ENCODE results near the gene PDE11A.
"Not testable (repeated sequence)": the region's sequence is repeated elsewhere in the genome, so short reads cannot be mapped to it uniquely, and the experiment has no call there.

The PDE11A gene

DNA sequence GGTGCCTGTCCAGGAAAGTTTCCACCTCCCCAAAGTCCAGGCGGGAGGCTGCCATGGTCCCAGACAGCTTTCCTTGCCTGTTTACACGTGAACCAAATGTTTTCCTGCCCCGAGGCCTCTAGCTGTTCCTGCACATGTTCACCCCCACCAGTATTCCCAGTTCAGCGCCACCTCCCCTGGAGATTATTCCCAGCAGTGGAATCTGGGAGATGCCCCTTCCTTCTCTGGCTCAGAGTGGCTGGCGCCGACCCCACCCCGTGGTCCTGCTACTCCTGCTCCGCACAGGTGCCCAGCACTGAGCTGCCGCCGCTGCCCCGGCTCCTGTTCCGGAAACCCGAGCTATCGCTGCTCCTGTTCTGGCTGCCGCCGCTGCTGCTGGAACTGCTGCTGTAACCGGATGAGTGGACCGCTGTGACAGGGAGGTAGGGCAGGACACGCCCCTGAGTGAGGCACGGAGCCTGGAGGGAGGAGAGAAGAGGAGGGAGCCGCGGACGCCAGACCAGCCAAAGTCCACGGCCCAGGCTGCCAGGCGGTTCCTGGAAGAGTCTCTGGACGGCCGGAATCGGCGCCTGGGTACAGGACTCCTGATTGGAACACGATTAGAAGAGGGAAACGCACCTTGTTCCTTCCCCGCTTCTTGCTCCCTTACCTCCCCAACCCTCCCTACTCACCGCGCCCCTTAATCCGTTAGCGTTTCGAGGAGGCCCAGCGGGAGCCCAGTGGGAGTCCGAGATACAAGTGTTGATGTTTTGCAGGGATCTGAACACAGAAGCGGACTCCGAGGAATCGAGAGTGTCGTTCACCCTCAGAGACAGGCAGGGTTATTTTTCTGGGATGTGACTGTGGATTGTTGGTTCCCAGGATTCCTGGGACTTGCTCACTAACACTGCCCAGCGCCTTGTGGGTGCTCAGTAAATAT lies at the start of gene PDE11A:
Gene PDE11A (minus strand): TSS at position 395 of the 919 bp plus-strand sequence. CDS start 340 bp downstream, at position 55.
- no peak for DNase-seq (ENCODE audit: low read depth)

DNA sequence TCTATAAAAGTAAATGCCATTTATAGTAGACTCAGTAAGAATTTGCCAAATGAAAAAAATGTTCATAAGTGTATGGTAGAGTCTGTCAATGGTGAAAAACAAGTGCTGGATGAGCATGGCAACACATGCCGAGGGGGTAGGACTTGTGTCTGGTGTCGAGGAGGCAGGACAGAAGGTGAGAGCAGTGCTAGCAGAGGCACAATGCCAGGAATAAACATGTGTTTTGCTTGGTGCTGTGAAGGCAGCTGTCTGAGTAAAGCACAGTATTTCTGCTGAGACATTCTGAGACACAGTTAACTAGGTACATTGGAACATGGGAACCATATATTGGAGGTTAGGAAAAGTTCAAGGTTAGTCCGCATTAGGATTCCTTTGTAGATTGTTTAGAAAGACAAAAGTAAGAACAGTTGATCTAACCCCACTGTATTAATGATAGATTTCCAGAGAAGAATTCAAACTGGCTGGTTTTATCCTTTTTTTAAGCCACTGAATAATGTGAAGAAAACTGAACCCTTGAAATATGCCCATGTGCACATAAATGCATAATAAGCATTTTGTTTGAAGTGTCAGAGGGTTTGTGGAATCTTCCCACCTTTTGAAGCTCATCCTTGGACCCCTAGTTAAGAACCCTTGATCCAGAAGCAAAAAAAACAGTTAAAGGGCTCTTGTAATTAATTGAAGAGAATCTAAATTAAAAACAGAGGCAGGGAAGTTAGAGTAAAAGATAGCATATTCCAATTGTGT lies 46.8 kb upstream of the PDE11A start:
- no peak for DNase-seq (ENCODE audit: low read depth)

GRCh38 chr2:178117725-178118124 lies 45.1 kb upstream of the PDE11A start:
- no peak for DNase-seq (ENCODE audit: low read depth)

DNA sequence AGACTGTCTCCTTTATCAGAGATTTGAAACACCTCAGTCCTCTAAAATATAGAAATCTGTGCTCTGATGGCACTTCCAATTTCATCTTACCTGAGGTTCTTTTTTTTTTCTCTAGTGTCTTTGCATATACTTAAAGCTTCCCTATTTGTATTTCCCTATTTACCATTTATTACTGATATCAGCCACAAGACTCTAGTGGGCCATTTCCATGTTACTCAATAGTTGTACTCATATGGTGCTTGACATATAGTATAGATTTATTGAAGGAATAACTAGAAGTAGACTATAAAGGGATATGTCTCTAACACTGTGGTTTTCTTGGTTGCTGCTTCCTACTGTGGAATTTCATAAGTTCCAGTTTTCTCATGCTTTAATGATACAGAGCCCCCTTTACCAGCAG lies 42.7 kb upstream of the PDE11A start:
- DNase-seq (ENCODE audit: low read depth) = no peak

- no peak for DNase-seq (ENCODE audit: low read depth)
Measured at GRCh38 chr2:178114462-178114861, 41.9 kb upstream of the PDE11A start.

- peak; percentile 74 for DNase-seq (ENCODE audit: low read depth)
Measured at GRCh38 chr2:178112202-178113152, 39.9 kb upstream of the PDE11A start, which contains the start of gene RBM45. Gene RBM45 (plus strand): TSS chr2:178112437. CDS start chr2:178112547, 110 bp downstream.

- no peak for DNase-seq (ENCODE audit: low read depth)
Measured at GRCh38 chr2:178111743-178112142, 39.2 kb upstream of the PDE11A start.

DNA sequence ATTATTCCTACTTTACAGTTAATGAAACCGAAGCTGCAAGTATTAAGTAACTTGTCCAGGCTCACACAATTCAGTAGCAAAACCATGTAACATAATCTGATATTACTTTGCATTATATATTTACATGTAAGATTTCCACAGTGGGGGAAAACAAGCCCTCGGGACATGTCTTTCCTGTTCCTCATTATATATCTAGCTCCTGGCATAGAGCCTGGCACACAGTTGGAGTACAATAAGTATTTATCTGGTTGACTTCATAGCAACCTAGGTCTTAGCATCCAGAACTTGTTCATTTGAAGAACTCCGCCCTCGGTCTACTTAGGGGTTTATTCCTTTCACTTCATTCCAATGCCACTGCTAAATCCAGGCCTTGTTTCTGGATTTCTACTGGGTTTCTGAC lies 38.1 kb upstream of the PDE11A start:
- DNase-seq (ENCODE audit: low read depth) = no peak

- DNase-seq (ENCODE audit: low read depth) = no peak
Measured at GRCh38 chr2:178109813-178110212, 37.2 kb upstream of the PDE11A start.

DNA sequence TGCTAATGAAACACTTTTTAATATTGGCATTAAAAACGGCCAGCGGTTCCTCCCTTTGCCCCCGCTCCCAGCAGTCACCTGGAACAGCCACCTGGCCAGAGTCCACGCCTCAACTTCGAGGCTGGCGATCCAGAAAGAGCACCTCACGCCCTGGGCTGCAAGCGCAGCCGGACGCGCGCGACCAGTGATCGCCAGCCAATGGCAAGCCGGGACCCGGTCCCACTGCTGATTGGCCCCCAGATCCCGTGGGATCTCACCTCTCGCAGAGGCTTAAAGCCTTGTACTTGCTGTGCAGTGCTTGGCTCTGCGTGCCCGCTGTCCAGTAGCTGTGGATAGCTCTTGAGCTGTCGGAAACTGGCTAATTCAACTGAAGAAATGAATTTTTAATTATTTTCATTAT lies 35.6 kb upstream of the PDE11A start:
- DNase-seq (ENCODE audit: low read depth) = no peak

DNA sequence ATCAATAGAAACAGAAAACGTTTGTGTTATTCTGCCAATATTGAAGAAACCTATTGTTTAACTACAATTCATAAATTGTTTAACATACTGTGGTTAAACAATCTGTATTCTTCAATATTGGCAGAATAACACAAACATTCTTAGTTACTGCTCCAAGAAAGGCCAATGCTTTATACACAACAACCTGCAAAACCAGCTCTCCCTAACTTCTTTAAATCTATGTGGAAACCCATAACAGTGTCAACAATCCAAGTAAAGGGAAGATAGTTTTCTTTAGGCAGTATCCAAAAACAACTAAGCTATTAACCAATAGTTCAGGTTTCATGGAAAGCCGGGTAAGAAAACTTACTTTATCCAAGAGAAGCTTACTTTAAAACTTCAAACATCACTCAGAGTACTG lies 33.5 kb upstream of the PDE11A start:
- DNase-seq (ENCODE audit: low read depth) = no peak

DNA sequence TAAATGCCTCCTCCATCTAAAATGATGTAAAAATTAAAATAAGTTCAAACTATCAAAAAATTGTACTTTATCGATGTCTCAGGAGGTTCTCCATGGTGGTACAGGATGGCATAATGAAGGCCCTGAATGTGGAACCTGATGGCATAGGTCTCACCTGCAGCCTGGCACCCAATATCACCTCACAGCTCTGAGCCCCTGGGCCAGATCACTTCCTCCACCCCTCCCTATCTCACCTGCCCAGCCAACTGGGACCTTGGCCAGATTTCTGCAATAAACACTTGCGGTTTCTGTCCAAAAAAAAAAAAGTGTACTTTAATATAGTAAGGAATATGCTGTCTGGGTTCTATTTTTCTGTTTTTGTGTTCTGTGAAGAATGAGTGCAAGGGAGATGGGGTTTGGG lies 33.0 kb upstream of the PDE11A start:
- no peak for DNase-seq (ENCODE audit: low read depth)

GRCh38 chr2:178101321-178102079 lies 28.9 kb upstream of the PDE11A start:
- DNase-seq (ENCODE audit: low read depth) = no peak

- DNase-seq (ENCODE audit: low read depth) = no peak
Measured at GRCh38 chr2:178093471-178093870, 20.9 kb upstream of the PDE11A start.

DNA sequence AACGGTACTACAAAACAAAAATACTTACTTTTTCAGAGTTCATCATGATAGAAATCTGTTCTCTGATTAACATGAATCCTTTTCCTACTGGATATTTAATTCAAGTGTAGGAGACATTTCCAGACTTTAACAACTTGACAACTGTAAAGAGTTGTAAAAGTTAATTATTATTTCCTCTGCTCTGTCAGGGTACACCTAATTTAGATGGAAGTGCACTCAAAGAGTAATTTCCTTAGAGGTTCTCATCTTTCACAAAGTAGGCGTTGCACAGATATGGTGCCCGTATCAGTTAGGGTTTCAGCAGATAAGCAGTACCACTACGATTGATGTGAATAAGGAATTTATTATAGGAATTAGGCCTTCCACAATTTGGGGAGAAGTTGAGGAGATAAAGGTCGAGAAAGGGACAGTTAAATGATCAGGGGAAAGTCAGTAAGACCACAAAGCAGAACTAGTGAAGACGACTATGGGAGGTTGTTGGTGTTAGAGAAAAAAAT lies 16.2 kb upstream of the PDE11A start:
- DNase-seq (ENCODE audit: low read depth) = no peak

DNA sequence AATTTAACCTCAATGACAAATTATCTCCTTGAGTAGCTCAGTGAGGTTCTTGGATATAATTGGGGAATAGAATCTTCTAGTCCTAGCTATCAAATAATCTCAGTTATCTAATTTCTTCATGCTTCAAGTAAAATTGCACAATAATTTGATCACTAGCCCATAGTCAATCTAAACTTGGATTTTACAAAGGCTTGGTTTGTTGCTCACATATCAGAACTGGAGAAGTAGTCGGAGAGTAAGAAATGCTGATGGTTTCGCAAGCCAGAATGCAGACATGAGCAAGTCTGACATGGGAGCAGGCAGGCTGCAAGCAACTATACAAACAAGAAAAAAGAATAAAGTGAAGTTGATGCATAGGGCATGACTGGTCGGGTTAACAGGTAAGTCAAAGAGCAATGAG lies 11.7 kb upstream of the PDE11A start:
- no peak for DNase-seq (ENCODE audit: low read depth)

DNA sequence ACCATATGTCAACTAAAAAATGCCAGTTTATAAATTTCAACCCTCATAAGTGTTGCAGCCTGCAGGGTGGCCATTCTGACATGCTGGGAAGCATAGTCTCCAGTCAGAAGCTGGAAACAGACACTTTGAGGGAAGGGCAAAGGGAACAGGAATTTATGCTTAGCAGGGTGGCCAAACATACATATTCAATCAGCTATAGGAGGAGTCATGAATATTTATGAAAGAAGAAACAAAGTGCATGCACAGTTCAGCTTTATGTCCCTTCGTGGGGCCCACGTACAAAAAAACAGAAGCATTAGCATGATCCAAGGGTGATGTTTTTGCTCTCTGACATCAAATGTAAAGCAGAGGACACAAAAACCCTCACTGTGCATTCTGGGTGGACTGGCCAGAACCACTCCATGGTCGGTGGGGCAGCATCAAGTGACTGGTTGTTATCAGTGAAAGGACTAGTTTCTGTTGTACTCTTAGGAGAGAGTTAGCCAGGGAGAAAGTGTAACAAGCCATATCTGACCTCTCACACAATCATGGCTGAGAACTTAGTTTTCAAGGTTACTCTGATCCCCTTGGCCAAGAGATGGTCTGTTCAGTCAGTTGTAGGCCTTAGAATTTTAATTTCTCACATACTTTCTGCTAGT lies 9.9 kb upstream of the PDE11A start:
- DNase-seq (ENCODE audit: low read depth) = no peak

- not testable (repeated sequence) for DNase-seq (ENCODE audit: low read depth)
Measured at GRCh38 chr2:178079279-178079678, 6.7 kb upstream of the PDE11A start.

GRCh38 chr2:178076130-178076529 lies 3.6 kb upstream of the PDE11A start:
- DNase-seq (ENCODE audit: low read depth) = no peak

DNA sequence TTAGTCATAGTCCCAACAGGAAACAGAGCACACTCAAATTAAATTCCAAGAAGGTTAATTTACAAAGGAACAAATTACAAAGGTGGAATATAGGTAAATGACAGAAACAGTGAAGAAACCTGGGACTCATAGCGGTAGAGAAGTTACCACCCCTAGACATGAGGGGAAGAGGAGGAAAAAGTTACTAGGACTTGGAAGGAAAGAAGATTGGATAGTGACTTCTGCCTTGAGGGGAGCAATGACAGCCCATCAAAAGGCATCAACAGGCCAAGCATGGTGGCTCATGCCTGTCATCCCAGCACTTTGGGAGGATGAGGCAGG lies 2.4 kb upstream of the PDE11A start:
- DNase-seq (ENCODE audit: low read depth) = no peak

All from stimulated activated CD4-positive, alpha-beta T cell treated with anti-CD3 and anti-CD28 coated beads, Interleukin-2, amount 100 ng/mL, for 4 hours (primary cell).